Stimulated activated CD8-positive, alpha-beta memory T cell treated with anti-CD3 and anti-CD28 coated beads, Interleukin-2, amount 100 ng/mL, for 1 hour (primary cell): ENCODE data around the gene USF2.

Experiments used
- DNase-seq, 2 donors: peaks; one replicate each; pipeline ENCODE4 v3.0.0-alpha.2; 2020; ENCODE audit warnings: low read depth in 2 of 2

The USF2 gene

GRCh38 chr19:35246466-35247092 is 22.2 kb upstream of the USF2 start:
- no peak for DNase-seq

GRCh38 chr19:35247526-35248309 is 21.0 kb upstream of the USF2 start:
- DNase-seq: peak in 1 of 2 donors; percentile 39

- peak; percentile 42 to 70 for DNase-seq
Observed at GRCh38 chr19:35248310-35249145, 20.2 kb upstream of the USF2 start, which contains the start of gene LSR. LSR (plus strand) TSS chr19:35249002; CDS start chr19:35249023, 21 bp downstream.

- no peak for DNase-seq
Observed at GRCh38 chr19:35249146-35249847, 19.5 kb upstream of the USF2 start.

GRCh38 chr19:35249848-35250711 is 18.7 kb upstream of the USF2 start:
- DNase-seq: no peak

GRCh38 chr19:35251456-35251855 is 17.3 kb upstream of the USF2 start:
- no peak for DNase-seq

GRCh38 chr19:35253316-35254286 is 15.2 kb upstream of the USF2 start:
- DNase-seq: no peak

- no peak for DNase-seq
Observed at GRCh38 chr19:35254341-35255297, 14.1 kb upstream of the USF2 start.

- DNase-seq: no peak
Observed at GRCh38 chr19:35256566-35256965, 12.2 kb upstream of the USF2 start.

GRCh38 chr19:35257113-35257461 is 11.7 kb upstream of the USF2 start:
- DNase-seq: no peak

- DNase-seq: no peak
Observed at GRCh38 chr19:35260694-35261304, 8.0 kb upstream of the USF2 start.

- no peak for DNase-seq
Observed at GRCh38 chr19:35261356-35262100, 7.2 kb upstream of the USF2 start.

GRCh38 chr19:35262101-35262761 is 6.5 kb upstream of the USF2 start:
- no peak for DNase-seq

- no peak for DNase-seq
Observed at GRCh38 chr19:35264268-35265125, 4.3 kb upstream of the USF2 start.

- DNase-seq: no peak
Observed at GRCh38 chr19:35265126-35265899, 3.4 kb upstream of the USF2 start.
